ENCODE results near the gene GTF2IRD1. TPM values are rescaled to one million over a fixed set of nuclear protein-coding genes. Genes with fewer than 3 reads are reported as not detected.

Gene GTF2IRD1
- total and polyA plus RNA-seq, 2 of the 13 experiments (the other 11 are each of a cell fraction or from before 2014, with no cell fraction given), result 16.5 to 26.7 TPM

GRCh38 chr7:74579800-74580685, 126.3 kb downstream of the GTF2IRD1 start (continued):
- TF ChIP-seq ZNF737 (CRISPR knock-in tag; IDR thresholded peaks at IDR 0.05; ENCODE audit: borderline replicate concordance) (no peak), ZNF225 (CRISPR knock-in tag; IDR thresholded peaks at IDR 0.05) (no peak), RXRB (CRISPR knock-in tag; IDR thresholded peaks at IDR 0.05; ENCODE audit: borderline replicate concordance) (peak; percentile 74), DR1 (CRISPR knock-in tag; IDR thresholded peaks at IDR 0.05) (peak; percentile 37), HNF1A (IDR thresholded peaks at IDR 0.05; ENCODE audit: low read depth) (0 out of 2 replicates have a peak, but pooled peaks have one; percentile 12), HNF1A (CRISPR knock-in tag; IDR thresholded peaks at IDR 0.05; ENCODE audit: borderline replicate concordance) (peak; percentile 90), ZNF800 (CRISPR knock-in tag; IDR thresholded peaks at IDR 0.05) (peak; percentile 21; the same call in 1 of the 2 replicates), KDM3A (CRISPR knock-in tag; IDR thresholded peaks at IDR 0.05; ENCODE audit: low read depth) (peak; percentile 95), ZNF792 (CRISPR knock-in tag; IDR thresholded peaks at IDR 0.05) (no peak; the same call in 1 of the 2 replicates), ATF3 (CRISPR knock-in tag; IDR thresholded peaks at IDR 0.05) (peak; percentile 74), SKIL (CRISPR knock-in tag; IDR thresholded peaks at IDR 0.05; ENCODE audit: borderline replicate concordance) (peak; percentile 35; the same call in 1 of the 2 replicates), CERS6 (CRISPR knock-in tag; IDR thresholded peaks at IDR 0.05) (no peak), ZNF790 (CRISPR knock-in tag; IDR thresholded peaks at IDR 0.05; ENCODE audit: borderline replicate concordance) (peak; percentile 77; the same call in 1 of the 2 replicates), MEIS1 (CRISPR knock-in tag; IDR thresholded peaks at IDR 0.05; ENCODE audit: borderline replicate concordance) (peak; percentile 95; the same call in 1 of the 2 replicates), MEIS2 (CRISPR knock-in tag; IDR thresholded peaks at IDR 0.05) (peak; percentile 22; the same call in 1 of the 2 replicates), MAZ (IDR thresholded peaks at IDR 0.05; ENCODE audit: borderline replicate concordance, low read depth, low read length) (0 out of 2 replicates have a peak, but pooled peaks have one; percentile 12), MAZ (CRISPR knock-in tag; IDR thresholded peaks at IDR 0.05; ENCODE audit: low read depth) (peak; percentile 48; the same call in 1 of the 2 replicates), SATB2 (CRISPR knock-in tag; IDR thresholded peaks at IDR 0.05) (peak; percentile 13; the same call in 1 of the 2 replicates)
